Stimulated activated CD8-positive, alpha-beta memory T cell treated with anti-CD3 and anti-CD28 coated beads, Interleukin-15, amount 100 ng/mL, for 1 hour (primary cell): ENCODE results near the gene NCBP2L.

Experiments
- DNase-seq: peaks from one replicate; pipeline ENCODE4 v3.0.0-alpha.2; 2020; ENCODE audit warnings: low read depth

Gene NCBP2L

GRCh38 chrX:107777536-107777832 lies at the start of gene NCBP2L:
TSS of gene NCBP2L (plus strand) at chrX:107777733. CDS start at chrX:107794221, 16,488 bp downstream.
- no peak for DNase-seq

- no peak for DNase-seq
Observed at GRCh38 chrX:107728371-107729099, 49.0 kb upstream of the NCBP2L start.

- DNase-seq, result no peak
Observed at GRCh38 chrX:107729558-107730297, 47.8 kb upstream of the NCBP2L start.

GRCh38 chrX:107730298-107730655 lies 47.3 kb upstream of the NCBP2L start:
- no peak for DNase-seq

GRCh38 chrX:107730991-107731766 lies 46.4 kb upstream of the NCBP2L start:
- DNase-seq, result no peak

- no peak for DNase-seq
Observed at GRCh38 chrX:107731831-107732502, 45.6 kb upstream of the NCBP2L start.

- DNase-seq, result no peak
Observed at GRCh38 chrX:107733686-107734085, 43.8 kb upstream of the NCBP2L start.

- DNase-seq, result no peak
Observed at GRCh38 chrX:107734646-107735045, 42.9 kb upstream of the NCBP2L start.

GRCh38 chrX:107736781-107737531 lies 40.6 kb upstream of the NCBP2L start:
- no peak for DNase-seq

GRCh38 chrX:107738272-107738671 lies 39.3 kb upstream of the NCBP2L start:
- no peak for DNase-seq

GRCh38 chrX:107738768-107739167 lies 38.8 kb upstream of the NCBP2L start:
- DNase-seq, result no peak

GRCh38 chrX:107739541-107739940 lies 38.0 kb upstream of the NCBP2L start:
- no peak for DNase-seq

- DNase-seq, result no peak
Observed at GRCh38 chrX:107741404-107741790, 36.1 kb upstream of the NCBP2L start.

GRCh38 chrX:107742700-107743191 lies 34.8 kb upstream of the NCBP2L start:
- DNase-seq, result no peak

- DNase-seq, result no peak
Observed at GRCh38 chrX:107743995-107744394, 33.5 kb upstream of the NCBP2L start.

GRCh38 chrX:107744868-107745267 lies 32.7 kb upstream of the NCBP2L start:
- DNase-seq, result no peak

- DNase-seq, result no peak
Observed at GRCh38 chrX:107747596-107748161, 29.9 kb upstream of the NCBP2L start.

GRCh38 chrX:107748506-107748905 lies 29.0 kb upstream of the NCBP2L start:
- DNase-seq, result no peak

- no peak for DNase-seq
Observed at GRCh38 chrX:107750263-107750662, 27.3 kb upstream of the NCBP2L start.

- DNase-seq, result no peak
Observed at GRCh38 chrX:107750861-107751445, 26.6 kb upstream of the NCBP2L start.

GRCh38 chrX:107752043-107752442 lies 25.5 kb upstream of the NCBP2L start:
- no peak for DNase-seq
